ENCODE measurements around the gene MACROD1. TPM values are rescaled to one million over a fixed set of nuclear protein-coding genes. Genes with fewer than 3 reads are reported as not detected.
"Not testable (repeated sequence)": the region's sequence is repeated elsewhere in the genome, so short reads cannot be mapped to it uniquely, and the experiment has no call there.

MACROD1 gene
- total RNA-seq, 1 donor from 2014 or later, result 20.6 TPM

- H3K36me3 Mint-ChIP-seq (ENCODE audit: low read depth), result peaks cover 5% of the 10 kb centered on the region
- peak within 1 kb of the TSS; percentile 100 for H3K4me3 Mint-ChIP-seq (ENCODE audit: unreplicated experiment)
- H3K4me1 Mint-ChIP-seq (ENCODE audit: low read depth), result peaks cover 29% of the 10 kb centered on the region
- H3K9me3 Mint-ChIP-seq (ENCODE audit: low read depth), result no peaks in the 10 kb centered on the region
- peak within 1 kb of the TSS; percentile 100 for H3K27ac Mint-ChIP-seq (ENCODE audit: unreplicated experiment)
- peak; percentile 70 for TF ChIP-seq CTCF (IDR thresholded peaks at IDR 0.05)
- peak; percentile 98 for DNase-seq (ENCODE audit: low spot score)
- peaks cover 3% of the 10 kb centered on the region for H3K27me3 Mint-ChIP-seq (ENCODE audit: low read depth)
These were observed 191.4 kb downstream of the MACROD1 start, which contains the start of gene COX8A for GRCh38 chr11:63974259-63975143. TSS of gene COX8A (plus strand) at chr11:63974620. CDS start at chr11:63974681, 61 bp downstream.

DNA sequence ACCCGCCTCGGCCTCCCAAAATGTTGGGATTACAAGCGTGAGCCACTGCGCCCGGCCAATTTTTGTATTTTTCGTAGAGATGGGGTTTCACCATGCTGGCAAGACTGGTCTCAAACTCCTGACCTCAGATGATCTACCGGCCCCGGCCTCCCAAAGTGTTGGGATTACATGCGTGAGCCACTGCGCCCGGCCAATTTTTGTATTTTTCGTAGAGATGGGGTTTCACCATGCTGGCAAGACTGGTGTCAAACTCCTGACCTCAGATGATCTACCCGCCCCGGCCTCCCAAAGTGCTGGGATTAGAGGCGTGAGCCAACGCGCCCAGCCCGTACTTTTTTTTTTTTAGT is 192.0 kb downstream of the MACROD1 start:
- not testable (repeated sequence) for H3K36me3 Mint-ChIP-seq (ENCODE audit: low read depth); DNase-seq (ENCODE audit: low spot score); H3K27me3 Mint-ChIP-seq (ENCODE audit: low read depth); H3K9me3 Mint-ChIP-seq (ENCODE audit: low read depth)
- Mint-ChIP-seq H3K4me3 (ENCODE audit: unreplicated experiment) (peak overlapping the region; percentile 100), H3K4me1 (ENCODE audit: low read depth) (peaks cover 27% of the 10 kb centered on the region), H3K27ac (ENCODE audit: unreplicated experiment) (peak overlapping the region; percentile 79)

DNA sequence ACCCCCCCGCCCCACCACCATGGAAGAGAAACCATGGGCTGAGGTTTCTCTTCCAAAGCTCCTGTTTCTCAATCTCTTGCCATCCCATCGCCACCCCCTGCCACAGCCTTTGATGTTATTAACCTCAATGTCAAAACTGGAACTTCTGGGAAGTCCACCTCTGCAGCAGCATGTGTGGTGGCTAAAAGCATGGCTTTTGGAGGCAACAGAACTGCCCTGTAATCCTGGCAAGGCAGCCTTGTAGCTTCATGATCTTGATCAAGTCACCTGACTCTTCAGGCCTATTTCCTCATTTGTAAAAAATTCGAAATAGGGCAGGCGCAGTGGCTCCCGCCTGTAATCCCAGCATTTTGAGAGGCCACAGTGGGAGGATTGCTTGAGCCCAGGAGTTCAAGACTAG is 195.0 kb downstream of the MACROD1 start:
- H3K4me1 Mint-ChIP-seq (ENCODE audit: low read depth), result peaks cover 8% of the 10 kb centered on the region
- H3K27ac Mint-ChIP-seq (ENCODE audit: unreplicated experiment), result no peak overlapping the region
- H3K9me3 Mint-ChIP-seq (ENCODE audit: low read depth), result no peaks in the 10 kb centered on the region
- DNase-seq (ENCODE audit: low spot score), result no peak
- no peak overlapping the region for H3K4me3 Mint-ChIP-seq (ENCODE audit: unreplicated experiment)
- peaks cover 2% of the 10 kb centered on the region for H3K36me3 Mint-ChIP-seq (ENCODE audit: low read depth)
- TF ChIP-seq CTCF (IDR thresholded peaks at IDR 0.05), result no peak
- H3K27me3 Mint-ChIP-seq (ENCODE audit: low read depth), result peaks cover 3% of the 10 kb centered on the region

DNA sequence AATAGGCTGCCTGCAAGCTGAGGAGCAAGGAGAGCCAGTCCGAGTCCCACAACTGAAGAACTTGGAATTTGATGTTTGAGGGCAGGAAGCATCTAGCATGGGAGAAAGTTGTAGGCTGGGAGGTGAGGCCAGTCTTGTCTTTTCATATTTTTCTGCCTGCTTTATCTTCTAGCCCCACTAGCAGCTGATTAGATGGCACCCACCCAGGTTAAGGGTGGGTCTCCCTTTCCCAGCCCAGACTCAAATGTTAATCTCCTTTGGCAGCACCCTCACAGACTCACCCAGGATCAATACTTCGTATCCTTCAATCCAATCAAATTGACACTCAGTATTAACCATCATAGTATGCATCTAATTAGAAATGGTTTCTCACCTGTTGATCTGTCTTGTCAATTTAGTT is 196.5 kb downstream of the MACROD1 start:
- H3K36me3 Mint-ChIP-seq (ENCODE audit: low read depth), result peaks cover under 1% of the 10 kb centered on the region
- H3K9me3 Mint-ChIP-seq (ENCODE audit: low read depth), result no peaks in the 10 kb centered on the region
- H3K4me1 Mint-ChIP-seq (ENCODE audit: low read depth), result peaks cover 3% of the 10 kb centered on the region
- H3K27me3 Mint-ChIP-seq (ENCODE audit: low read depth), result peaks cover 3% of the 10 kb centered on the region
- no peak for TF ChIP-seq CTCF (IDR thresholded peaks at IDR 0.05)
- DNase-seq (ENCODE audit: low spot score), result no peak
- H3K27ac Mint-ChIP-seq (ENCODE audit: unreplicated experiment), result no peak overlapping the region
- H3K4me3 Mint-ChIP-seq (ENCODE audit: unreplicated experiment), result no peak overlapping the region

GRCh38 chr11:63966444-63966843 is 199.5 kb downstream of the MACROD1 start:
- no peaks in the 10 kb centered on the region for H3K9me3 Mint-ChIP-seq (ENCODE audit: low read depth)
- no peak for TF ChIP-seq CTCF (IDR thresholded peaks at IDR 0.05)
- no peak overlapping the region for H3K4me3 Mint-ChIP-seq (ENCODE audit: unreplicated experiment)
- H3K27ac Mint-ChIP-seq (ENCODE audit: unreplicated experiment), result no peak overlapping the region
- H3K27me3 Mint-ChIP-seq (ENCODE audit: low read depth), result peaks cover 3% of the 10 kb centered on the region
- no peaks in the 10 kb centered on the region for H3K4me1 Mint-ChIP-seq (ENCODE audit: low read depth)
- no peaks in the 10 kb centered on the region for H3K36me3 Mint-ChIP-seq (ENCODE audit: low read depth)
- DNase-seq (ENCODE audit: low spot score), result no peak

DNA sequence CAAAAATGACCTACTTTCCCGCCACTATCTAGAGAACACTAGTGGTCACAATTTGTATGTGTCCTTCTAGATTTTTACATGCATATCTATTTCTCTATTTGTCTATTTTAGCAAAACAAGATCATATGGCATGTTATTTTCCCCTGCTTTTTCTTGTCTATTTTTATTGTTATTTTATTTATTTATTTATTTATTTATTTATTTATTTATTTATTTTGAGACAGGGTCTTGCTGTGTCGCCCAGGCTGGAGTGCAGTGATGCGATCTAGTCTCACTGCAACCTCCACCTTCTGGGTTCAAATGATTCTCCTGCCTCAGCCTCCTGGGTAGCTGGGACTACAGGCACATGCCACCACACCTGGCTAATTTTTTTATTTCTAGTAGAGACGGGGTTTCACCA is 202.0 kb downstream of the MACROD1 start:
- H3K9me3 Mint-ChIP-seq (ENCODE audit: low read depth); H3K27ac Mint-ChIP-seq (ENCODE audit: unreplicated experiment); DNase-seq (ENCODE audit: low spot score); H3K36me3 Mint-ChIP-seq (ENCODE audit: low read depth); H3K27me3 Mint-ChIP-seq (ENCODE audit: low read depth); H3K4me3 Mint-ChIP-seq (ENCODE audit: unreplicated experiment); H3K4me1 Mint-ChIP-seq (ENCODE audit: low read depth): not testable (repeated sequence)

Measured in chondrocyte (in vitro differentiated cells).